HG03025 (cell line): Measurements from ENCODE around the gene ADD1.

Experiments
- ATAC-seq: cut with Tn5 transposase; IDR thresholded peaks from one replicate; pipeline ENCODE4 v1.9.1; 2021; ENCODE audit warnings: mild to moderate bottlenecking, moderate library complexity; ENCODE audit not compliant: unreplicated experiment, low FRiP score

Gene ADD1

DNA sequence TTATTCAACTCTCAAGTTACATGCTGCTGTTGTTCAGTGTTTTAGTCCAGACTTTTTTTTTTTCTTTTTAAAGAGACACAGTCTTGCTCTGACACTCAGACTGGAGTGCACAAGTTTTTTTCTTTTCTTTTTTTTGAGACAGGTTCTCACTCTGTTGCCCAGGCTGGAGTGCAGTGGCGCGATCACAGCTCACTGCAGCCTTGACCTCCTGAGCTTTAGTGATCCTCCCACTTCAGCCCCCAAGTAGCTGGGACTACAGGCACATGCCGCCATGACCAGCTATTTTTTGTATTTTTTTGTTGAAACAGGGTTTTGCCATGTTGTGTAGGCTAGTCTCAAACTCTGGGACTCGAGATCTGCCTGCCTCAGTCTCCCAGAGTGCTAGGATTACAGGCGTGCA is 11.9 kb downstream of the ADD1 start:
- no peak for ATAC-seq

DNA sequence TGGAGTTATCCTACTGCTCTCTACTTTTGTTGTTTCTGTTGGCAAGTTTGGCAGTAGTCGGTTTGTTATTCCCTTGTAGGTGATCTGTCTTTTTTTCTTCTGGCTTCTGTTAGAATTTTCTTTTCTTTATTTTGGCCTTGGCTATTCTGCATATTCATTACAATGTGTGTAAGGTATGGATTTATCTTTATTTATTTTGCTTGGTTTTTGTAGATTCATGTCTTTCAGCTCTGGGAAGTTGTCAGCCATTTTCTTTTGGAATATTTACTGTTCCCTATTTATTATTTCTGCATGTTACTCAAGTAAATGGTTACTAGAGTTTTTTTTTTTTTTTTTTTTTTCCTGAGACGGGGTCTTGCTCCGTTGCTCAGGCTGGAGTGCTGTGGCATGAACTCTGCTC is 12.6 kb downstream of the ADD1 start:
- no peak for ATAC-seq

DNA sequence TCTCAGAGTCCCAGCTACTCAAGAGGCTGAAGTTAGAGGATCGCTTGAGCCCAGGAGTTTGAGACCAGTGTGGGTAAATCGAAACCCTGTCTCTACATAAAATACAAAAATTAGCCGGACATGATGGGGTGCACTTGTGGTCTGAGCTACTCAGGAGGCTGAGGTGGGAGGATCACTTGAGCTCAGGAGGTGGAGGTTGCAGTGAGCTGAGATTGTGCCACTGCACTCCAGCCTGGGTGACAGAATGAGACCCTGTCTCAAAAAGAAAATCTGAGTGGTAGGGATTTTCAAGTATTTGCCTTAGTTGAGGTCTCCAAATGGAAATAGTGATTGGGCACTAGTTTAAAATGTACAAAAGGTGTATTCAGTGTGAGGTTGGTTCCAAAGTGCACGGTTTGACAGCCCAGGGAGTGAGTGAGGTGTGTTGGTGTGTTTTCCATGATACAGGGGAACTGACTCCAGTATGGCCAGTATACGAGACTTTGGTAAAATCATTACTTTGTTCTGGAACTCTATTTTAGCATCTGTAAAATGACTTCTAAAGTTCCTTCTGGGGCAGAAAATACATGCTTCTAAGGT is 13.8 kb downstream of the ADD1 start:
- no peak for ATAC-seq

DNA sequence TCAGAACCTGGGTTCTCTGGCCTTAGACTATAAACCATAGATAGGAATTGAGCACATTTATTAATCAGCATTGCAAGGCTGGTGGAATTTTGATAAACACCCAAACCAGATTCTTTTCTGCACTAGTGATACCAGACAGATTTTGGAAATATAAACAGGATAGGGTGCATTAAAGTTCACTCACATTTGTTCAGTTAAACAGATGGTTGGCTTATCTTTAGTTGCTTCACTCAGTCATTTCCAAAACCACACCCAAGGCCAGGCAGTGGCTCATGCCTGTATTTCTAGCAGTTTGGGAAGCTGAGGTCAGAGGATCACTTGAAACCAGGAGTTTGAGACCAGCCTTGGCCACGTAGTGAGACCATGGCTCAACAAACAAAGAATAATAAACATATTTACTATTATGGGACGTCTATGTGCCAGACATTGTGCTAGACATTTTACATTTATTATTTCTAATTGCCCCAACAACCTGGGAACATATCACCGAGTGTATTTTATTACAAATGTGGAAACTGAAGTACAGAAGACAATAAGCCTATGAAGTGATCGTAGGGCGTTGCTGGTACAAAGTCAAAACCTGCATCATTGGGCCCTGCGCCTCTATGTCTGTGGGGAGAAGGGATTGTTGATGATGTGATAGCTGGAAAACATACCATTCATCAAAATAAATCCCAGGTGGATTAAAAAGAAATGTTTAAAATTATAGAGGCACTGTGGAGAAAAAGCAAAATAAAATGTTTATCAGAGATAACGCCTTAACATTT is 15.0 kb downstream of the ADD1 start:
- ATAC-seq = no peak

DNA sequence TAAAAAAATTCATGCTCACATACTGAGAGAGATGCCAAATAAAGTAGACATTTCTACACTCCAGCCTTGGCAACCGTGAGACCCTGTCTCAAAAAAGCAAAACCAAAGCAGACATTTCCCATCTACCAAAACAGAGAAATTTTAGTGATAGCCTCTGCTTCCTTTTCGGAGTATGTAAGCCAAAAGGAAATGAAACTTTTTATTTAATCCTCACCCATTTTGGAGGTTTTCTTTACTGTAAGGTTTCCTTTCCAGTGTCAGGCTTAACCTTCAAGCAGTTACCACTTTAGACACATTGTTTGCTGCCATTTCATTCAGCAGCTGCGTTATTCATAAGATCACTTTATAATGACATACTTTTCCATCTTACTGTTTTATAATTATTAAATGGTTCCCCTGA is 15.9 kb downstream of the ADD1 start:
- ATAC-seq = no peak

DNA sequence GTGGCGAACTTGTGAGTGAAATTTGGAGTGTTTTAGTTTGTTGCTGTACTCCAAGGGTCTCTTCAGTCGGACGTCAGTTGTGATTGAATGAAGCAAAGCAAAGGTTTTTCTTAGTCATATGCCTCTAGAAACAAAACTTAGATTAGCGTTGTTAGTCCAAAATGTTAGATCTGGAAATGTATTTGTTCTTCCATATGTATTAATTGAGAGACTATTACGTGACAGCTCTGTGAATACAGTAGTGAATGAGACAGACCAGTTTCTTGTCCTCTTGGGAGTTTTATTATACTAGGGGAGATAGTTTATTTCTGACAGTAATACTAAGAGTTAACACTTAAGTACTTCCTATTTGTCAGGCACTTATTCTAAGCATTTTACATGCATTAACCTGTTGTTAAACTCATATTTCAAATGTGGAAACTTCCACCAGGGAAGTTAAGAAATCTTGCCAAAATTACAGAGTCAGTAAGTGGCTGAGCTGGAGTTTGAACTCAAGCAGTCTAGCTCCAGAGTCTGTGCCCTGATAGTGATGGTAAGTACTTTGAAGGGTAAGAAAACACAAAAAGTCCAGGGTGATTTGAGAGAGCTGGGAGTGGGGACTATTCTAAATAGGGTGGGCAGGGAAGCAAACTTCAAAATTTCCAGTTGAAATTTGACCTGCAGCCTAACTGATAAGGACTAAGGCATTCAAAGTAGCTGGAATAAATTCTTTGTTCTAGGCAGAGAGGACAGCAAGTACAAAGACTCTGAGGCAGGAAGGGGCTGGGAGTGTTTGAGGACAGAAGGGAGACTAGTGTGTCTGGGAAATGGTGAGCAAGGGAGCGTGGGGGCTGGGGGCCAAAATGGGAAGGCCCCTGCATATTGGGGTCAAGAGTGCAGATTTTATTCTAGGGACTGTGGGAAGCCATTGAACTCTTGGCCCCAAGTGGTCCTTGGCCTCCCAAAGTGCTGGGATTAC is 17.0 kb downstream of the ADD1 start:
- no peak for ATAC-seq

DNA sequence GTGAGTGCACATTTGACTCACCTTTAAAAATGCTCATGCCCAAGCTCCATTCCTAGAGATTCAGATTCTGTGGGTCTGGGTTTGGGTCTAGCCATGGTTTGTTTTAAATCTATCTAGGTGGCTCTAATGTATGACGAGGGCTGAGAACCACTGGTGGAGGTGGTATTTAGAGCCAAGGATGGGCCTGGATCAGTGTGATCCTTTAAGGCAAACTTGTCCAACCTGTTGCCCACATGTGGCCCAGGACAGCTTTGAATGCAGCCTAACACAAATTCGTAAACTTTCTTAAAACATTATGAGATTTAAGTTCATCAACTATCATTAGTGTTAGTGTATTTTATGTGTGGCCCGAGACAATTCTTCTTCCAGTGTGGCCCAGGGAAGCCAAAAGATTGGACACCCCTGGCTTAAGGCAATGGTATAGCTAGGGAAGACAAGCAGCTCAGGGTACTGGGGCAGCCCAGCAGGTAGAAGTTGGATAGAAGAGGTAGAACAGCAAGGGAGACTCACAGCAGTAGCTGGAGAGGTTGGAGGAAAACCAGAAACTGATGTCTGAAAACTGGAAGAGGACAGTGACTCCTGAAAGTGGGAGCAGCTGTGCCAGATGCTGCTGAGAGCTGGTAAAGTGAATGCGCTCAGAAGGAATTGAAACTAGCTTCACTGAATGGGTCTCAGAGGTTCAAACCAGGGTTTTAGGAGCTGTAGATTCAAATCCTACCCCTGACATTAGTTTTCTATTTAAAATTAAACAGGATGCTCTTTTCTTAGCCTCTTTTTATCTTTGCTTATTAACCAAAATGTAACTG is 18.2 kb downstream of the ADD1 start:
- no peak for ATAC-seq

DNA sequence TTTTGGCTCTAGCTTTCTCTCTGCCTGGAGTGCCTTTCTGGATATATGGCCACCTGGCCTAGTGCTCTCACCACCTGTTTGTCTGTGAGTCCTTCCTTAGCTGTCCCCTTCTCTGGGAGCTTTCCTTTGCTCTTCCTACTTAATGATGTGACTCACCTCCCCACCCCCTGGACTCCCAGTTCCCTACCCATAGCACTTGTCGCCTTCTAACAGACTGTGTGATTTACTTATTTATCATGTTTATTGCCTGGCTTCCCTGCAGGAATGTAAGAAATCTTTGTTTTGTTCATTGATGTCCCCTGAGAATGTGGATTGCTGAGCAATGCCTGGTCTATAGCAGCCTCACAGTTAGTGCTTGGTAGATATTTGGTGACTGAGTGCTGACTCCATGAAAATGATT is 18.9 kb downstream of the ADD1 start:
- no peak for ATAC-seq

DNA sequence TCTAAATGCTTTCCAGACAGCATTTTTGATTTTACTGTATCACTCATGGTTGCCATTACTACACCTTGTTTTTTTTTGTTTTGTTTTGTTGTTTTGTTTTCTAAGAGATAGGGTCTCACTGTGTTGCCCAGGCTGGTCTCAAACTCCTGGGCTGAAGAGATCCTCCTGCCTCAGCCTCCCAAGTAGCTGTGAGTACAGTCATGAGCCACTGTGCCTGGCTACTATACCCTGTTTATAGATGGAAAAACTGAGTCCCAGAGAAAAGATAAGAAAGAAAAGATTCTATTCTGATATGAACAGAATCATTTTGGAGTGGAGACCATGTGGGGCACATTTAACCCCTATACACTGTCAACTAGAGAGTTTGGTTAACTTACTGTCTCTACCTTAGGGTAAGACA is 20.0 kb downstream of the ADD1 start:
- no peak for ATAC-seq

DNA sequence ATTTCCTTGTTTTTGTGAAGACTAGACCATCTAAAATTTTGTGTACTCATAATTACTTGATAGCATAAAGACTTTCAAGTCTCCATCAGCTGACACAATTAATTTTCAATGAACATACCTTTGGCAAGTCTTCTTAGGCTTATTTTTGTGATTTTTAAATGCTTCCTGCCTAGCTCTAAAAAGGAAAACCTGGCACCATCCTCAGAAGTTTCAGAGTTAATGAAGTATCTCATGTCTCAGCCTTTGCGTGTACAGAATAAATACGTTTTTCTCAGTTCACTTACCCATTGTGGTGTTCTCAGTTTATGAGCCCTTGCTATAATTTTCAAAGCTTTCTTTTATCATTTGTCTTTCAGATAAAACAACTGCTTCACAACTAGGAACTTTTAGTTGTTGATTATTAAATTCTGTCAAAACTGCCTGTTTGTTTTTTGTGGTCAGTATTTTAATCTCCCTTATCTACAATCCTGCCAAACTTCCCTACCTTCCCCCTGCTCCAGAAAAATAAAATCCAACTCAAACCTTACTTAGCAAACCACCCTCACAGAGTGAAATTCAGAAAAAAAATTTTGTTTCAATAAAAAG is 21.6 kb downstream of the ADD1 start:
- no peak for ATAC-seq

DNA sequence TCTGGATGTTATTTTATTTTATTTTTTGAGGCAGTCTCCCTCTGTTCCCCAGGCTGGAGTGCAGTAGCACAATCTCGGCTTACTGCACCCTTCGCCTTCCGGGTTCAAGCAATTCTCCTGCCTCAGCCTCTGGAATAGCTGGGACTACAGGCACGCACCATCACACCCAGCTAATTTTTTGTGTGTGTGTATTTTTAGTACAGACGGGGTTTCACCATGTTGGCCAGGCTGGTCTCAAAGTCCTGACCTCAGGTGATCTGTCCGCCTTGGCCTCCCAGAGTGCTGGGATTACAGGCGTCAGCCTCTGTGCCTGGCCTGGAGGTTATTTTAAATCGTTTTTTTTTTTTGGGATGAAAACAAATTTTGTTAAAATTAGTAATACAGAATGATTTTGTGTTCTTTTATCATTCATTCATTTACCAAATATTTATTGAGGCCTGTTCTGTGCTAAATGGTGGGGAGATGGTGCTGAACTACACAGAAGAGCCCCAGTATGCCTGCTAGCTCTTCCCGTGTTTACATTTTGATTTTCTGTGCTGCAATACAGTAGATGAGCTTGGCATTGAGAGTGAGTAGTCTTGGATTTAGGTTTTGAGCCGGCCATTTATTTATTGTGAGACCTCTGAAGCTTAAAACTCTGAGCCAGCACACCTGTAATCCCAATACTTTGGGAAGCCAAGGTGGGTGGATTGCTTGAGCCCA is 22.7 kb downstream of the ADD1 start:
- no peak for ATAC-seq

DNA sequence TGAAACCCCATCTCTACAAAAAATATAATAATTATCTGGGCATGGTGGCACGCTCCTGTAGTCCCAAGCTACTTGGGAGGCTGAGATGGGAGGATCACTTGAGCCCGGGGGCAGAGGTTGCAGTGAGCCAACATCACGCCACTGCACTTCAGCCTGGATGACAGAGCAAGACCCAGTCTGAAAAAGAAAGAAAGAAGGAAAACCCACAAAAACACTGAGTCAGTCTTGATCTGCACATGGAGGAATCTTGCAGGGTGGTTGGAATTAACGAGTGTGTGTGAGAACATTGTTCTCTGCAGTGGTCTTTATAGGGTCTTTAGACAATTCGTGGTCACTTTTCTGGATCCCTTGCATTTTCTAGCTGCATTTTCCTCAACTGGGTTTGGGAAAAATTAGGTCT is 23.2 kb downstream of the ADD1 start:
- no peak for ATAC-seq

DNA sequence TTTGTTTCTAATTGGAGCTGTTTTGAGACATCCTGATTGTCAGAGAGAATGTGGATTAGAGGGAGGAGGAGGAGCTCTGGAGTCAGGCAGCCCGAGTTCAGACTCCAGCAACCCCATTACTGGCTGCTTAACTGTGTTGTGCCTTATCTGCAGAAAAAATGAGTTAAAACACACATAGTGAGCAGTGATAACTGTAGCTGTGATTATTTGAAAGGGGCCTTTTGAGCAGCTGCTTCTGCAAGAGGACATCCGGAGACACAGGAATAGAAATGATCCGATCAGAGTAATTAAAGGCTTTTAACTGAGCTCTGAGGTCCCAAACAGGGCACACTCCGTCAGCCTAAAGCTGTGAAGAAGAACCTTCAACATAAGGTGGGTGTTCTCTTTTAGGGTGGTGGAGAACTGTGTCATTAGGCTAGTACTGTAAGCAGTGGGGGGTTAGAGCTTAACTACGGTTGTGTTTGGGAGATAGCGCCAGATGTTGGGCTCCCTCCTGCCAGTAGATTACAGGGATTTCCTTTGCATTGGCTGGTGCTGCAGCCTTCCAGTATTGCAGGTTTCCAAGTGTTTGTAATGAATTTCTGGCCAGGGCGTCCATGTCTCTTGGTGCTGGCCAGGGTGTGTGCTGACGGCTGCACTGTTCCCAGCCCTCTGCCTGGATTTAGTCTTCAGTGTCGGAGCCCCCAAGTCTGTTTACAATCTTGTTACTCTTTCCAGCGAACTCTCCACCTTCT is 24.3 kb downstream of the ADD1 start:
- no peak for ATAC-seq

DNA sequence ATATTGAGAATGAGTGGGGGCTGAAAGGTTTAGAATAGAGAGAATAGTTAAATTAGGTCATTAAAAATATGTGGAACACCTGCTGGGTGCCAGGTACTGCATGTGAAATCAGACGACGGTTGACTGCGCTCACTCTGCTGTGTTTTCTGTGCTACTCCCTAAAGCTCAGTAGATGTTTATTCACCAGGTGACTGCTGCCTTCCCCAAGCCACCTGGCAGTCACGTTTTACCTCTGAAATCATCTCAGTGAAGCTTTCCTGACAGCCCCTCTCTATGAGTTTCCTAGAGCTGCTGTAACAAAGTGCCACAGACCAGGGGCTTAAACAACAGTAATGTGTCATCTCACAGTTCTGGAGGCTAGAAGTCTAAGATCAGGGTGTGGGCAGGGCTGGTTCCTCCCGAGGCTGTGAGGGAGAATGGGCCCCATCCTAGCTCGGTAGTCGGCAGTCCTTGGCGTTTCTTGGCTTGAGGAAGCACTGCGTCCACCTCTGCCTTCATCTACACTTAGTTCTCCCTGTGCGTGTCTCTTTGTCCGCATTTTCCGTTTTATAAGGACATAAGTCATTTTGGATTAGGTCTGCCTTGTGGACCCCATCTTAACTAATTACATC is 25.3 kb downstream of the ADD1 start:
- no peak for ATAC-seq

DNA sequence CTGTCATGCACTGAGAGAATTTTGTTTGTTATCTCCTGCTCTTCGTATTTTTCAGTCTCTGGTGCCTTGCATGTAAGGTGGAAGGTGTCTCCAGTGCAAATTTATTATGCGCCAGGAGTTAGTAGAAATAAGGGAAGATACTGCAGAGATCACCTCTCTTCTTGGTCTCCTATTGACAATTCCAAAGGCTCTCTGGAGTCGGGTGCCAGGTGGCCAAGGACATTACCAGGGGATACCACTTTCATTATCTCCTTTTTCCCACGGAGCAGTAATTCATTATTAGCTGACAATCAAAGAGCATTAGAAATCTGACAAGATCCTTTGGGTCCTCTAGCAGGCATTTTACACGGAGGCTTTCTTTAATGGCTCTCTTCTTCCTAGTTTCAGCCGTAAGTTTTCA is 26.0 kb downstream of the ADD1 start:
- ATAC-seq = no peak

DNA sequence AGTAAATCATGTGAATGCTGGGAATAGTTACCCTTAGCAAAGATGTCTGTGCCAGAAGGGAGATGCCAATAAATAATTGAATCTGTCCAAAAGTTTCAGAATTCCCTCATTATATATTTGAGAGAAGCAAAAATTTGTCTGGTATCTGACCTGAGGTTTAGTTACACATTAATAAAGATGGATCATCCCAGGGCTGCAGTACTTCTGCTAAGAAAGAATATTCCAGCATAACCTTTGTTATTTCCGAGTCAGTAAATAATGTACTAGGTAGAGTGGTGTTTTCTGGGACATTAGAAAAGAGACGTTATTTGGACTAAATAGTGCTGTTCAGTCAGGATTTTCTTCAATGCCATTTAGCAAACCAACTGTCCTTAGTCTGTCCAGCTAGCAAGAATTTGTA is 26.4 kb downstream of the ADD1 start:
- ATAC-seq = no peak

DNA sequence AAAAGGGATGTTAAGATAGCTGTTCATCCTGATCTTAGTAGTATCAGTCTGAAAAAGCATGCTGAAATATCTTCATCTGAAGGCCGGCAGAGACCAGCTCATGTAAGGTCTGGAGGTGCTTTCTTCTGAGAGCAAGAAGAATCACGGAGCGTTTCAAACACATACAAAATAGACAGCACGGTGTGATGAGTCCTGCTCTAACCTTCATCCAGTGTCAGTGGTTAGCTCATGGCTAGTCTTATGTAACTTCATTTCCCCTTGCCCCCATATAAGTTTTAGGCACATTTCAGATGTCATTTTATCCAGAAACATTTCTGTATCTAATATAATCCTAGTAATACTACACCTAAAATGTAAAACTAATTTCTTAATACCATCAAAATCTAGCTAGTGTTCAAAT is 27.8 kb downstream of the ADD1 start:
- ATAC-seq = no peak

DNA sequence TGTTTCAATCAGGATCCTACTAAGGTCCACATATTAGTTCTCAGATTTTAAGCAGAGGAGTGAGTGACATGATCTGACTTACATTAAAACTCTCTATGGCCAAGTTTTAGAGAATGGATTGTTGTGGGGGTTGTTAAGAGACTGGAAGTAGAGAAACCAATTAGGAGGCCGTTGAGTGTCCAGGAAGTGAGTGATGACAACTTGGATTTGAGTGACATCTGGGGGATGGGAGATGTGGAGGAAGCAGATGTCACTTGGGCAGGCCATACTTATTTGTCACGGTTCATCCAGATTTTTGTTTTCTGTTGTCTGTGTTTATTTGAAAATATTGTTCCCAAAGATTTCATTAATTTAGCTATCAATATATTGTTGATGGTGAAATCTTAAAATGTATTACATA is 28.3 kb downstream of the ADD1 start:
- no peak for ATAC-seq

DNA sequence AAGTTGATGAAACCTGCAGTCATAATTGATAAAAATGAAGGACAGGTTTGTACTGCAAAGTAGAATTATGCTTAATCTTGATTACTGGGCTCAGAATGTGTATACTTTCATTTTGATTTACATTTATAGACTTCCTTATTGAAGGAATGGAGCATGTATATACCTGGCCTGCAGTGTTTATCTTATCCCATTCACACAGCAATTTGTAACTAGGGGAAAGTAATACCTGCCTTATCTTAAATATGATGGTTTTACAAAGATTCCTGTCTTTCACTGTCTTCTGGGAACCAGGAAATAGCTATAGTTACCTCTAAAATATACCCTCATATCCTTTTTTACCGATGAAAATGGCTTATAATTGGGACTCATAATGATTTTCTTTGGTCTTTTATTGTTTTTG is 29.7 kb downstream of the ADD1 start:
- no peak for ATAC-seq
